ENCODE measurements around the gene KHDRBS2. TPM values are rescaled to one million over a fixed set of nuclear protein-coding genes. Genes with fewer than 3 reads are reported as not detected.

The KHDRBS2 gene
- total and polyA plus RNA-seq, 2 of the 13 experiments (the other 11 are each of a cell fraction or from before 2014, with no cell fraction given), result not detected

DNA sequence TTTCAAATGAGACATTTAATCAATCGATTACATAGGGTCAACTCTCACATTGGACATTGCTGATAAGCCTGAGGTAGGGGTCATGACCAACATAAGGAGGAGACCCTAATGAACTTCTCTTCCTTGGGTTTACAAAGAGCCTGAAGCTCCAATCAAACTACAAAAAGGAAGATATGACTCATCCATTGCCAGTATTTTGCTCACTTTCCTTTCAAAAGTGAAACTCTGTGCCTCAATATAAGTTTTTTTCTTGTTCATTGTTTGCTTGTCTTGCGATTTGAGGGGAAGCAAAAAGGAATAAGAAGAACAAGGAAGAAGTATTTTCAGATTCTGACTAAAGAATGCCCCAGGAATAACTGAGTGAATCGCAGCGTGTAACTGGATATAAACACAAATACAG lies 38.8 kb upstream of the KHDRBS2 start (continued):
- TF ChIP-seq, protein P1, sequence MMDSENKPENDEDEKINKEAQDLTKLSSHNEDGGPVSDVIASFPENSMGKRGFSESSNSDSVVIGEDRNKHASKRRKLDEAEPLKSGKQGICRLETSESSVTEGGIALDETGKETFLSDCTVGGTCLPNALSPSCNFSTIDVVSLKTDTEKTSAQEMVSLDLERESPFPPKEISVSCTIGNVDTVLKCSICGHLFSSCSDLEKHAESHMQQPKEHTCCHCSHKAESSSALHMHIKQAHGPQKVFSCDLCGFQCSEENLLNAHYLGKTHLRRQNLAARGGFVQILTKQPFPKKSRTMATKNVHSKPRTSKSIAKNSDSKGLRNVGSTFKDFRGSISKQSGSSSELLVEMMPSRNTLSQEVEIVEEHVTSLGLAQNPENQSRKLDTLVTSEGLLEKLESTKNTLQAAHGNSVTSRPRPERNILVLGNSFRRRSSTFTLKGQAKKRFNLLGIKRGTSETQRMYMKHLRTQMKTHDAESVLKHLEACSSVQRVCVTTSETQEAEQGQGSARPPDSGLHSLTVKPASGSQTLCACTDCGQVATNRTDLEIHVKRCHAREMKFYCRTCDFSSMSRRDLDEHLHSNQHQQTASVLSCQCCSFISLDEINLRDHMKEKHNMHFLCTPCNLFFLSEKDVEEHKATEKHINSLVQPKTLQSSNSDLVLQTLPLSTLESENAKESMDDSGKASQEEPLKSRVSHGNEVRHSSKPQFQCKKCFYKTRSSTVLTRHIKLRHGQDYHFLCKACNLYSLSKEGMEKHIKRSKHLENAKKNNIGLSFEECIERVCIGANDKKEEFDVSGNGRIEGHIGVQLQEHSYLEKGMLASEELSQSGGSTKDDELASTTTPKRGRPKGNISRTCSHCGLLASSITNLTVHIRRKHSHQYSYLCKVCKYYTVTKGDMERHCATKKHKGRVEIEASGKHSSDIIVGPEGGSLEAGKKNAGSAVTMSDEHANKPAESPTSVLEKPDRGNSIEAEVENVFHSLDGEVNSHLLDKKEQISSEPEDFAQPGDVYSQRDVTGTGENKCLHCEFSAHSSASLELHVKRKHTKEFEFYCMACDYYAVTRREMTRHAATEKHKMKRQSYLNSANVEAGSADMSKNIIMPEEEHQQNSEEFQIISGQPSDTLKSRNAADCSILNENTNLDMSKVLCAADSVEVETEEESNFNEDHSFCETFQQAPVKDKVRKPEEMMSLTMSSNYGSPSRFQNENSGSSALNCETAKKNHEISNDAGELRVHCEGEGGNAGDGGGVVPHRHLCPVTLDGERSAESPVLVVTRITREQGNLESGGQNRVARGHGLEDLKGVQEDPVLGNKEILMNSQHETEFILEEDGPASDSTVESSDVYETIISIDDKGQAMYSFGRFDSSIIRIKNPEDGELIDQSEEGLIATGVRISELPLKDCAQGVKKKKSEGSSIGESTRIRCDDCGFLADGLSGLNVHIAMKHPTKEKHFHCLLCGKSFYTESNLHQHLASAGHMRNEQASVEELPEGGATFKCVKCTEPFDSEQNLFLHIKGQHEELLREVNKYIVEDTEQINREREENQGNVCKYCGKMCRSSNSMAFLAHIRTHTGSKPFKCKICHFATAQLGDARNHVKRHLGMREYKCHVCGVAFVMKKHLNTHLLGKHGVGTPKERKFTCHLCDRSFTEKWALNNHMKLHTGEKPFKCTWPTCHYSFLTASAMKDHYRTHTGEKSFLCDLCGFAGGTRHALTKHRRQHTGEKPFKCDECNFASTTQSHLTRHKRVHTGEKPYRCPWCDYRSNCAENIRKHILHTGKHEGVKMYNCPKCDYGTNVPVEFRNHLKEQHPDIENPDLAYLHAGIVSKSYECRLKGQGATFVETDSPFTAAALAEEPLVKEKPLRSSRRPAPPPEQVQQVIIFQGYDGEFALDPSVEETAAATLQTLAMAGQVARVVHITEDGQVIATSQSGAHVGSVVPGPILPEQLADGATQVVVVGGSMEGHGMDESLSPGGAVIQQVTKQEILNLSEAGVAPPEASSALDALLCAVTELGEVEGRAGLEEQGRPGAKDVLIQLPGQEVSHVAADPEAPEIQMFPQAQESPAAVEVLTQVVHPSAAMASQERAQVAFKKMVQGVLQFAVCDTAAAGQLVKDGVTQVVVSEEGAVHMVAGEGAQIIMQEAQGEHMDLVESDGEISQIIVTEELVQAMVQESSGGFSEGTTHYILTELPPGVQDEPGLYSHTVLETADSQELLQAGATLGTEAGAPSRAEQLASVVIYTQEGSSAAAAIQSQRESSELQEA (CRISPR knock-in tag; IDR thresholded peaks at IDR 0.05; ENCODE audit: not compliant biosample characterization), result no peak
- TF ChIP-seq RFX1 (IDR thresholded peaks at IDR 0.05), result no peak
- TF ChIP-seq SNRNP70 (IDR thresholded peaks at IDR 0.05; ENCODE audit: low read depth, low read length), result no peak
- TF ChIP-seq ELK4 (CRISPR knock-in tag; IDR thresholded peaks at IDR 0.05; ENCODE audit: borderline replicate concordance), result no peak
- TF ChIP-seq, protein P2, sequence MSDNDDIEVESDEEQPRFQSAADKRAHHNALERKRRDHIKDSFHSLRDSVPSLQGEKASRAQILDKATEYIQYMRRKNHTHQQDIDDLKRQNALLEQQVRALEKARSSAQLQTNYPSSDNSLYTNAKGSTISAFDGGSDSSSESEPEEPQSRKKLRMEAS (IDR thresholded peaks at IDR 0.05), result no peak
- no peak for TF ChIP-seq CREM (IDR thresholded peaks at IDR 0.05)
- no peak for TF ChIP-seq CREM (CRISPR knock-in tag; IDR thresholded peaks at IDR 0.05)
- TF ChIP-seq ZNF674 (CRISPR knock-in tag; IDR thresholded peaks at IDR 0.05; ENCODE audit: low read depth), result no peak
- TF ChIP-seq ZKSCAN8 (CRISPR knock-in tag; IDR thresholded peaks at IDR 0.05; ENCODE audit: borderline replicate concordance), result no peak

Data from HepG2 (cell line).